ACHN (cell line): ENCODE data around the gene TTC39B.
A peak's percentile ranks its signal among the peaks of the same experiment; 100 is the strongest.
"Not testable (repeated sequence)": the region's sequence is repeated elsewhere in the genome, so short reads cannot be mapped to it uniquely, and the experiment has no call there.

ENCODE experiments used
- DNase-seq: peaks from one replicate; pipeline ENCODE4 v3.0.0-alpha.2; 2015
- in situ Hi-C: cut with HindIII; loops from 2 replicates; pipeline ENCODE4 v1.10.0; 2017; ENCODE audit warnings: low sequenced_read_pairs, low pct_ligation_motif_present, low pct_unique_long_range_greater_than_20kb

The TTC39B gene

GRCh38 chr9:15239816-15240215 lies 67.2 kb downstream of the TTC39B start:
- in situ Hi-C loops: no loop called here

DNA sequence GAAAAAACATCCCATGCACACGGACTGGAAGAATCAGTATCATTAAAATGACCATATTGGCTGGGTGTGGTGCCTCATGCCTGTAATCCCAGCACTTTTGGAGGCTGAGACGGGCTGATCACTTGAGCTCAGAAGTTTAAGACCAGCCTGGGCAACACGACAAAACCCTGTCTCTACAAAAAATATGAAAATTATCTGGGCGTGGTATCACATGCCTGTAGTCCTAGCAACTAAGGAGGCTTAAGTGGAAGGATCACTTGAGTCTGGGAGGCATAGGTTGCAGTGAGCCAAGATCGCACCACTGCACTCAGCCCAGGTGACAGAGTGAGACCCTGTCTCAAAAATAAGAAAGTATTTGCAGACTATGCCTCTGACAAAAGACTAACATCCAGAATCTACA lies 68.4 kb downstream of the TTC39B start:
- in situ Hi-C loops: no loop called here
- DNase-seq: no peak

More at GRCh38 chr9:15239816-15240215, 67.2 kb downstream of the TTC39B start:
- DNase-seq: no peak

GRCh38 chr9:15235658-15236057 lies 71.4 kb downstream of the TTC39B start:
- DNase-seq: no peak
- in situ Hi-C loops: no loop called here

DNA sequence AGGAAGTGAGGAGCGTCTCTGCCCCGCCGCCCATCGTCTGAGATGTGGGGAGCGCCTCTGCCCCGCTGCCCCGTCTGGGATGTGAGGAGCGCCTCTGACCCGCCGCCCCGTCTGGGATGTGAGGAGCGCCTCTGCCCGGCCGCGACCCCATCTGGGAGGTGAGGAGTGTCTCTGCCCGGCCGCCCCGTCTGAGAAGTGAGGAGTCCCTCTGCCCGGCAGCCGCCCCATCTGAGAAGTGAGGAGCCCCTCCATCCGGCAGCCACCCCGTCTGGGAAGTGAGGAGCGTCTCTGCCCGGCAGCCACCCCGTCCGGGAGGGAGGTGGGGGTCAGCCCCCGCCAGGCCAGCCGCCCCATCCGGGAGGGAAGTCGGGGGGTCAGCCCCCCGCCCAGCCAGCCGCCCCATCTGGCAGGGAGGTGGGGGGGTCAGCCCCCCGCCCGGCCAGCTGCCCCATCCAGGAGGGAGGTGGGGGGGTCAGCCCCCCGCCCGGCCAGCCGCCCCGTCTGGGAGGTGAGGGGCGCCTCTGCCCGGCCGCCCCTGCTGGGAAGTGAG lies 73.0 kb downstream of the TTC39B start:
- DNase-seq, in situ Hi-C loops: not testable (repeated sequence)

DNA sequence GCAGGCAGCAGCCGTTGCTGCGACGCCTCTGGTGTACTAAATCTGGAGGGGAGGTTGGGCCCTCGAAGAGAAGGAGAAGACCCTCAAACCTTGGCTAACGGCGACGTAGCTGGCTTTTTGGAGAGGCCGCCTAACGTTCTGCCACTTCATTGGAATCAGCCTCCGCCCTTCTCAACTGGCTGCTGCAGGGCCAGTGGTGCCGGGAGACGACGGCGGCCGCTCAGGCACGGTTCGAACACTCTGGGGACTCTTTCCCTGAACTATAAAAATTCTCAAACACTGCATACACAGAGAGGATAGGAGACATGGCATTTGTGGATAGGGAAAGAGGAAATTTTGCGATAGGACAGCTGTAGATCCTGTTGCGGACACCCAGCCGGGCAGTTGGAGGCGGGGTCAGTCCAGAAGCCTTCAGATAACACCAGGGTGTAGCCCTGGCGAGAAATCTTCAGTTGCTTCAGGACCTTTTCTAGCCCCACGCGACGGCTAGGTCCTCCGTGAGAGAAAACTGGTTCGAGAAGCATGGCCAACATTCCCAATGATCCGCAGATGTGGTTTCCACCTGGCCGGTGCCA lies 74.2 kb downstream of the TTC39B start:
- DNase-seq, in situ Hi-C loops: not testable (repeated sequence)

DNA sequence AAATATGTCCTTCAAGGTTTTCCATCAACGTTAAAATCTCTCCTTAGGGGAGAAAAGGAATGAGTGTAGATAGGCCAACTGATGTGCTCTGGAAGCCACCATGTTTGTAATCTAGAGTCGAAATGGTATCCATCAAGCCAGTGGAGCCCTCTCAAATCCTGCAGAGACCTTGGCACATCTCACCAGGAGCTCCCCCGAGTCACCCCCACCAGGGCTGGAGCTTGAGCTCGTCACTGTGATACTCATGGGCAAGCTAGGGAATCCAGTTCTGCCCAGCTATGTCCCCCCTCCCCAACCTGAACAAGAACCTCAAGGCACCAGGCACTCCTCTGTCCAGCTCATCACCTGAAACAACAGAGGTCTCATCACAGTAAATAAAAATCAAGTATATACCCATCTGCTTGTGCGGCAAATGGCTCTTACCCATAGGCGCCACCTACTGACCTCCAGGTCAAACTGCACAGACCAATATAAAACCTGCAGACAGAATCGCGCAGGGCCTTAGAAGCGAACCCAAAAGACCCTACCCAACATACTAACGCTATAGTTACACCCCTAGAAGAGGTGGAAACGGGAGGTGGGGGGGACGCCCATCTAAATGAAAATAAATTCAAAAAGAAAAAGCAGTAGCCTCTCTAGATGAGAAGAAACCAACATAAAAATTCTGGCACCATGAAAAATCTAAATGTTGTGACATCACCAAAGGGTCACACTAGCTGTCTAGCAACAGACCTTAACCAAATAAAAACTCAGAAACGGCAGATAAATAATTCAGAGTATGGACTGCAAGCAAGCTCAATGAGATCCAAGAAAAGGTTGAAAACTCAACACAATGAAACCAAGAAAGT lies 75.0 kb downstream of the TTC39B start:
- in situ Hi-C loops: no loop called here
- DNase-seq: peak; percentile 22

GRCh38 chr9:15229409-15229808 lies 77.6 kb downstream of the TTC39B start:
- DNase-seq: no peak
- in situ Hi-C loops: no loop called here

DNA sequence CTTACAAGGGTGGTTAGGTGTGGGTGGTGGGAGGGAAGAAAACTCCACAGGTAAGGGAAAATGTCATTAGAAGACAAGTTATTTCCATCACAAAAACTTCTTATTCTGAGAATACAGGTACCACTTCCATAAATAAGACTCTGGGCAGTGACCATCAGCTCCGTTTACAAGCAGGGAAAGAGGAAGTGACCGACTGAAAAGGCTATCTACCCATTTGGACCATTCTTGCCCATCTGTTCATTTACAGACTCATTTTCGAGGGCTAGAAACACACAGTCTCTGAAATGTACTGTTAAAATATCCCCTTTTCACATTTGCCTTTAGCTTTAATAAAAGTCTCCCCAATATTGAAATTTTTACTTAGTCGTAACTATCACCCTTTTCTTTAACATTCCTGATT lies 79.5 kb downstream of the TTC39B start:
- in situ Hi-C loops: no loop called here
- DNase-seq: no peak

DNA sequence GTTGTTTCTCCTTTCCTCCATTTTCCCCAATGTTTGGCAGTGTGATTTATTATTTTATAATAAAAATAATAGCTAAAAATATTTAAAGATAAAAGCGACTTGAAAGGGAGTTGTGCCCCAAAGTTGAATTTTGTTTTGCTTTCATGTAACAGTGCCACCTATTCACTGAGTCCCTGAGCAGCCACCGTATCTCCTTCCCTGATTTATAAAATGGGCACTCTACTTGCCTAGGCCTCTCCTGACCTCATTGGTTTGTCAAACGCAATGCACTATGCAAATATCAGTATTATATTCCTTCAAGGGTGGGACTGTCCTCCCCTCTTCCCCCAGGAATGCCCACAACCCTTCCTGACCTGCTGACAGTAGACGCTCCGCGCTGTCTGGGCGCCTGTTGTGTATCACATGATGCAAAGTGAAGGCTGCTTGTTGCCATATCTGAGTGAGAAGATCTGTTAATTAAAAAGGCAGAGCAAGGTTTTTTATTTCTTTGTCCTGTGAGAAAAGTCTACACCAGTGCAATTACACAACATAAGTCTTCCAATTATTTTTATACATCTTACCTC lies 81.4 kb downstream of the TTC39B start:
- in situ Hi-C loops: no loop called here
- DNase-seq: no peak

GRCh38 chr9:15222313-15222712 lies 84.7 kb downstream of the TTC39B start:
- no peak for DNase-seq
- in situ Hi-C loops: no loop called here

- no peak for DNase-seq
- in situ Hi-C loops: no loop called here
These were observed 85.3 kb downstream of the TTC39B start for GRCh38 chr9:15221746-15222145.

- no peak for DNase-seq
- in situ Hi-C loops: no loop called here
These were observed 86.2 kb downstream of the TTC39B start for GRCh38 chr9:15220658-15221318.

DNA sequence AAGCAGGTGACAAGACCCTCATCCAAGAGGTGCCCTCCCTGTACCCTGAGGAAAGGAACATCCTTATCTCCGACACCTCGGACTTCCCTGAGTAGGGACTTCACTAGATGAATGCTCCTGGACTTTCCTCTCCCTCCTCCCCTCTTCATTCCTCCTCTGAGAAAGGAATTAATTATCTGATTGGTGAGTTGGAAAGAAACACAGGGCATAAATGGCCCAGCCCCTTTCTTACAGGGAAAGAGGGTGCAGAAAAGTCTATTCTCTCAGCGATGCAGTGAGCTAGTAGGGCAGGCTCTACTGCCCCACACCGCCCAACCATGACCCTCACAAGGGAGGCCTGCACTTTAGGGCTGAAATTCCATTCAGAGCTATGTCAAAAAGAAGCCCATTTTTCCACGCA lies 87.5 kb downstream of the TTC39B start:
- in situ Hi-C loops: no loop called here
- DNase-seq: no peak

- in situ Hi-C loops: no loop called here
- no peak for DNase-seq
These were observed 88.0 kb downstream of the TTC39B start for GRCh38 chr9:15218994-15219393.

DNA sequence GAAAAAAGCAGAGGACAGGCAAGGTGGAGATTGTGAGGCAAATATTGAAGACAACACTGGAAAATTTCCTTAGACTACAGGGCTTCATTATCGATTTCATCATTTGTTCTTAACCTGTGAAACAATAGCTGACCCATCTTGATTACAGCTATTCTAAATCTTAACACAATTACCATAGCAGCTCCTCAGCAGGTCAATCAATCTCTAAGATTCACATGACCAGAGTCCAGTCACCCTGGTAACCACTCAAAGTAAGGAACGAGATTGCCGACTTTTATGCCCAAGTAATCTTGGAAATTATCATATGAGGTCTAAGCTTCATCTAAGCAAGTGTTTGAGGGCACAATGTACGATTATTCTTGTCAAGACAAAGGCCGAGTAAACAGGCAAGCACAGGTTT lies 93.8 kb downstream of the TTC39B start:
- in situ Hi-C loops: no loop called here
- DNase-seq: no peak

- in situ Hi-C loops: no loop called here
- peak; percentile 60 for DNase-seq
These were observed 95.1 kb downstream of the TTC39B start for GRCh38 chr9:15211815-15212495.

GRCh38 chr9:15211160-15211814 lies 95.7 kb downstream of the TTC39B start:
- in situ Hi-C loops: no loop called here
- DNase-seq: peak; percentile 65
